NCI-H345 (cell line): ENCODE measurements around the gene C5orf47.

Experiments
- DNase-seq: peaks from one replicate; lab custom pipeline; 2025; lab: John Stamatoyannopoulos, UW

C5orf47 gene

GRCh38 chr5:173988554-173989431, at the start of gene C5orf47:
Gene C5orf47 (plus strand): TSS chr5:173989170. CDS start chr5:173989264, 94 bp downstream.
- DNase-seq: no peak

GRCh38 chr5:173940269-173940668, 48.7 kb upstream of the C5orf47 start:
- no peak for DNase-seq

GRCh38 chr5:173941102-173941501, 47.9 kb upstream of the C5orf47 start:
- no peak for DNase-seq

GRCh38 chr5:173941758-173942401, 47.1 kb upstream of the C5orf47 start:
- no peak for DNase-seq

- no peak for DNase-seq
Measured at GRCh38 chr5:173944511-173944910, 44.5 kb upstream of the C5orf47 start.

- no peak for DNase-seq
Measured at GRCh38 chr5:173945160-173945559, 43.8 kb upstream of the C5orf47 start.

- DNase-seq: no peak
Measured at GRCh38 chr5:173946323-173946722, 42.6 kb upstream of the C5orf47 start.

- no peak for DNase-seq
Measured at GRCh38 chr5:173950829-173951228, 38.1 kb upstream of the C5orf47 start.

- DNase-seq: no peak
Measured at GRCh38 chr5:173953528-173954090, 35.4 kb upstream of the C5orf47 start.

- DNase-seq: no peak
Measured at GRCh38 chr5:173954671-173955521, 34.1 kb upstream of the C5orf47 start.

GRCh38 chr5:173960986-173961385, 28.0 kb upstream of the C5orf47 start:
- no peak for DNase-seq

- no peak for DNase-seq
Measured at GRCh38 chr5:173961418-173961817, 27.6 kb upstream of the C5orf47 start.

- DNase-seq: no peak
Measured at GRCh38 chr5:173962436-173962972, 26.5 kb upstream of the C5orf47 start.

- DNase-seq: peak; percentile 46
Measured at GRCh38 chr5:173963182-173963838, 25.7 kb upstream of the C5orf47 start.

- peak; percentile 96 for DNase-seq
Measured at GRCh38 chr5:173963867-173964441, 25.0 kb upstream of the C5orf47 start.

- DNase-seq: no peak
Measured at GRCh38 chr5:173964506-173964905, 24.5 kb upstream of the C5orf47 start.

- no peak for DNase-seq
Measured at GRCh38 chr5:173967241-173967640, 21.7 kb upstream of the C5orf47 start.

- DNase-seq: no peak
Measured at GRCh38 chr5:173968154-173968797, 20.7 kb upstream of the C5orf47 start.

GRCh38 chr5:173969167-173970049, 19.6 kb upstream of the C5orf47 start:
- peak; percentile 58 for DNase-seq
